Trophoblast cell (in vitro differentiated cells and primary cell): ENCODE measurements around the gene SLIT1.
A peak's percentile ranks its signal among the peaks of the same experiment; 100 is the strongest.

Source experiments
- DNase-seq, 2 donors: peaks; one replicate each; pipeline ENCODE4 v3.0.0-alpha.2; 2016
- H2AFZ ChIP-seq: 2 replicates; pipeline ENCODE4 v1.6.1; 2013; ENCODE audit warnings: low read length, moderate library complexity, mild to moderate bottlenecking; ENCODE audit not compliant: insufficient read depth, poor library complexity
- H2AK5ac ChIP-seq: 2 replicates; pipeline ENCODE4 v1.6.1; 2013; ENCODE audit warnings: mild to moderate bottlenecking, low read length
- H2BK120ac ChIP-seq: 2 replicates; pipeline ENCODE4 v1.6.1; 2013; ENCODE audit warnings: low read length, mild to moderate bottlenecking, moderate library complexity; ENCODE audit not compliant: insufficient read depth, poor library complexity
- H2BK12ac ChIP-seq: 2 replicates; pipeline ENCODE4 v1.6.1; 2013; ENCODE audit warnings: mild to moderate bottlenecking, low read length, moderate library complexity
- H2BK5ac ChIP-seq: 2 replicates; pipeline ENCODE4 v1.6.1; 2013; ENCODE audit warnings: low read length, low read depth, moderate library complexity, mild to moderate bottlenecking; ENCODE audit not compliant: poor library complexity
- H3K14ac ChIP-seq: 2 replicates; pipeline ENCODE4 v1.6.1; 2013; ENCODE audit warnings: mild to moderate bottlenecking, low read length
- H3K18ac ChIP-seq: 2 replicates; pipeline ENCODE4 v1.6.1; 2013; ENCODE audit warnings: mild to moderate bottlenecking, low read length
- H3K23ac ChIP-seq: 2 replicates; pipeline ENCODE4 v1.6.1; 2013; ENCODE audit warnings: low read length
- H3K27ac ChIP-seq: 2 replicates; pipeline ENCODE4 v1.5.1; 2013; ENCODE audit warnings: low read depth, mild to moderate bottlenecking, inconsistent platforms, low read length, moderate library complexity
- H3K27me3 ChIP-seq: 2 replicates; pipeline ENCODE4 v1.6.1; 2013; ENCODE audit warnings: inconsistent platforms, mild to moderate bottlenecking, low read length, moderate library complexity; ENCODE audit not compliant: insufficient read depth
- H3K36me3 ChIP-seq, 2 experiments: 1 replicate in 1 of 2; 2 replicates in 1 of 2; pipeline ENCODE4 v1.6.1; 2013; ENCODE audit warnings: low read length in 2 of 2, mild to moderate bottlenecking in 2 of 2, moderate library complexity in 1 of 2; ENCODE audit not compliant: insufficient read depth in 2 of 2, control insufficient read depth in 1 of 2
- H3K4ac ChIP-seq: 2 replicates; pipeline ENCODE4 v1.6.1; 2013; ENCODE audit warnings: low read depth, mild to moderate bottlenecking, low read length, moderate library complexity
- H3K4me1 ChIP-seq, 2 experiments: 1 replicate in 1 of 2; 2 replicates in 1 of 2; pipeline ENCODE4 v1.6.1; 2013; ENCODE audit warnings: low read length in 2 of 2, mild to moderate bottlenecking in 2 of 2, moderate library complexity in 1 of 2; ENCODE audit not compliant: insufficient read depth in 2 of 2, control insufficient read depth in 1 of 2
- H3K4me2 ChIP-seq: 2 replicates; pipeline ENCODE4 v1.6.1; 2013; ENCODE audit warnings: inconsistent platforms, mild to moderate bottlenecking, low read length, moderate library complexity
- H3K4me3 ChIP-seq: 2 replicates; pipeline ENCODE4 v1.5.1; 2013; ENCODE audit warnings: mild to moderate bottlenecking, low read depth, low read length, inconsistent platforms
- H3K79me1 ChIP-seq: one replicate; pipeline ENCODE4 v1.6.1; 2013; ENCODE audit warnings: low read length
- H3K79me2 ChIP-seq: 2 replicates; pipeline ENCODE4 v1.6.1; 2013; ENCODE audit warnings: low read length, mild to moderate bottlenecking; ENCODE audit not compliant: control insufficient read depth, insufficient read depth, poor library complexity
- H3K9ac ChIP-seq: 2 replicates; pipeline ENCODE4 v1.6.1; 2013; ENCODE audit warnings: mild to moderate bottlenecking, low read length
- H3K9me3 ChIP-seq: 2 replicates; pipeline ENCODE4 v1.6.1; 2013; ENCODE audit warnings: low read depth, mild to moderate bottlenecking, control low read depth, inconsistent platforms, low read length; ENCODE audit not compliant: insufficient read depth
- H4K12ac ChIP-seq: 2 replicates; pipeline ENCODE4 v1.6.1; 2013; ENCODE audit warnings: low read depth, mild to moderate bottlenecking, low read length, moderate library complexity
- H4K8ac ChIP-seq: 2 replicates; pipeline ENCODE4 v1.6.1; 2013; ENCODE audit warnings: low read depth, mild to moderate bottlenecking, low read length, moderate library complexity
- H4K91ac ChIP-seq: one replicate; pipeline ENCODE4 v1.6.1; 2013; ENCODE audit warnings: low read depth, mild to moderate bottlenecking, low read length, moderate library complexity
- whole genome bisulfite sequencing: extraction: QIAGEN DNeasy Blood & Tissue Kit; methylation state at CpG from one replicate; pipeline ENCODE4 v1.1.7; 2013; ENCODE audit warnings: missing lambda C conversion rate; ENCODE audit not compliant: insufficient read length, insufficient coverage; ENCODE audit errors: extremely low coverage; 5-methylcytosine and 5-hydroxymethylcytosine counted together

The SLIT1 gene

GRCh38 chr10:96991313-96991841 lies 194.4 kb downstream of the SLIT1 start:
- no peak overlapping the region for H2BK5ac ChIP-seq
- no peak overlapping the region for H2AK5ac ChIP-seq
- no peak overlapping the region for H4K8ac ChIP-seq
- H3K4ac ChIP-seq: no peak overlapping the region
- no peak overlapping the region for H3K18ac ChIP-seq
- no peak overlapping the region for H2BK12ac ChIP-seq
- no peak overlapping the region for H3K4me2 ChIP-seq
- H2BK120ac ChIP-seq: no peak overlapping the region
- H3K4me1 ChIP-seq: peaks cover 0 to 6% of the 10 kb centered on the region in 2 experiments
- DNase-seq: peak in 1 of 2 donors; percentile 22
- H3K27ac ChIP-seq: no peak overlapping the region
- no CpG with 5 or more reads among the region's 7 CpGs for WGBS
- no peak overlapping the region for H3K9ac ChIP-seq
- no peak overlapping the region for H3K14ac ChIP-seq
- H2AFZ ChIP-seq: no peak overlapping the region
- no peaks in the 10 kb centered on the region for H3K36me3 ChIP-seq
- no peak overlapping the region for H4K91ac ChIP-seq
- no peaks in the 10 kb centered on the region for H3K9me3 ChIP-seq
- H3K27me3 ChIP-seq: no peaks in the 10 kb centered on the region
- H3K79me2 ChIP-seq: no peaks in the 10 kb centered on the region
- no peak overlapping the region for H3K23ac ChIP-seq
- no peak overlapping the region for H3K4me3 ChIP-seq
- no peaks in the 10 kb centered on the region for H3K79me1 ChIP-seq
- no peak overlapping the region for H4K12ac ChIP-seq

- Histone ChIP-seq H2AK5ac (no peak overlapping the region), H2BK5ac (no peak overlapping the region), H3K4ac (no peak overlapping the region), H2AFZ (no peak overlapping the region), H3K36me3 (peaks cover 0 to 4% of the 10 kb centered on the region in 2 experiments), H3K79me2 (no peaks in the 10 kb centered on the region), H3K4me1 (peaks cover 0 to 6% of the 10 kb centered on the region in 2 experiments), H3K27ac (peak overlapping the region; percentile 42), H3K9ac (no peak overlapping the region), H3K23ac (no peak overlapping the region), H4K12ac (no peak overlapping the region), H3K4me2 (no peak overlapping the region), H4K91ac (no peak overlapping the region), H2BK120ac (no peak overlapping the region), H3K9me3 (no peaks in the 10 kb centered on the region), H3K27me3 (no peaks in the 10 kb centered on the region), H4K8ac (no peak overlapping the region), H3K18ac (no peak overlapping the region), H2BK12ac (no peak overlapping the region), H3K14ac (no peak overlapping the region), H3K4me3 (no peak overlapping the region), H3K79me1 (no peaks in the 10 kb centered on the region)
- WGBS: no CpG with 5 or more reads among the region's 4 CpGs
- DNase-seq: peak in 1 of 2 donors; percentile 62
Observed at GRCh38 chr10:96988426-96988825, 197.3 kb downstream of the SLIT1 start.

DNA sequence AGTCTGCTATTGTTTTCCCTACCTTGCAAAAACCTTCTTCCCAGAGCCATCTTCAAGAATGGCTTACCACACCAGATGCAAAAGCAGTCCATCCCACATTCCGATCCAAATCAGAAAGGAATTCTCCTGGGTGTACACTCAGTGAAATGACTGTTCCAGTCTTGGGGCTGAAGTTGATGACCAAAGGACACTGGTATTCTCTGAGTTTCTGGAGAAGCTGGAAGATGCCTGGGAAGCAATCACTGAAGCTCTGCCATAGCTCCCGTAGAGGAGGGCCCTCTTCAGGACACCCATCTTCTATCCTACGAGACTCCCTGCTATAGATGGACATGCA lies 197.9 kb downstream of the SLIT1 start:
- H4K91ac ChIP-seq: no peak overlapping the region
- DNase-seq: peak; percentile 87 to 97
- H3K79me1 ChIP-seq: no peaks in the 10 kb centered on the region
- H2BK120ac ChIP-seq: no peak overlapping the region
- no peak overlapping the region for H3K4me3 ChIP-seq
- H2BK5ac ChIP-seq: no peak overlapping the region
- H3K79me2 ChIP-seq: no peaks in the 10 kb centered on the region
- H4K8ac ChIP-seq: no peak overlapping the region
- H3K4me1 ChIP-seq: peaks cover 0 to 6% of the 10 kb centered on the region in 2 experiments
- H2AFZ ChIP-seq: no peak overlapping the region
- H2BK12ac ChIP-seq: no peak overlapping the region
- H2AK5ac ChIP-seq: no peak overlapping the region
- WGBS: no CpG with 5 or more reads among the region's 3 CpGs
- H3K4me2 ChIP-seq: no peak overlapping the region
- H3K27ac ChIP-seq: peak overlapping the region; percentile 42
- no peaks in the 10 kb centered on the region for H3K27me3 ChIP-seq
- H3K14ac ChIP-seq: no peak overlapping the region
- no peaks in the 10 kb centered on the region for H3K9me3 ChIP-seq
- H3K9ac ChIP-seq: no peak overlapping the region
- H4K12ac ChIP-seq: no peak overlapping the region
- H3K36me3 ChIP-seq: peaks cover 0 to 4% of the 10 kb centered on the region in 2 experiments
- no peak overlapping the region for H3K18ac ChIP-seq
- H3K4ac ChIP-seq: no peak overlapping the region
- no peak overlapping the region for H3K23ac ChIP-seq

DNA sequence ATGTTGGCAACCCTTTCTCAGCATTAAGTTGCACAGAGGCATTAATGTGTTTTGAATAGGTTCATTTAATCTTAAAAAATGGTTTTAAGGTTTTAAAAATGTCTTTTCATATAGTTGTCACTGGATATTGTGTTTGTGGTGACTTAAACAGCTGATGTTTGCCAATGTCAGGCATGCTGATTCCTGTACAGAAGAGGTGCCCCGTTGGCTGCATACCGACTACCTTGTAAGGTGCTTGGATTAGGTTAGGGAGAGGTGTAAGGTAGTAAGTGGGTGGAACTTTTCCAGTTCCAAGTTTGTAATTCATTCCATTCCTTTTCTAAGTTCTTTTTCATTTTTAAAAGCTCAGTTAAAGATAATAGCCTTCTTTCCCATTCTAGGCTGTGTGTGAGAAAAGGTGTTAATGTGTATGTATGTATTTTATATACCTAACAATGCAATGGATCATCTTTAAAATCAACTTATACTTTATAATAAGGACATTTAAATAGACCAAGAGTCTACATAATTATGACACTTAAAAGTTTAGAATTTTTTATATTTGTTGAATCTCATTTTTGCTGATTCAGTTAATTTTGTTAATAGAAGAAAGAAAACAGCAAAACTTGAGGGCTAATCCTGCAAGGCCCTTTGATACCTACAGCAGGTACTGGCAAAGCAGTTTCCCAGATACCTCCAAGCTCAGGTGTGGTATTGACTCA lies 198.5 kb downstream of the SLIT1 start:
- H2BK5ac ChIP-seq: no peak overlapping the region
- no peaks in the 10 kb centered on the region for H3K79me2 ChIP-seq
- H3K4me3 ChIP-seq: no peak overlapping the region
- no peak overlapping the region for H2BK120ac ChIP-seq
- no peak overlapping the region for H3K23ac ChIP-seq
- no peak overlapping the region for H2AK5ac ChIP-seq
- H3K27ac ChIP-seq: no peak overlapping the region
- no peaks in the 10 kb centered on the region for H3K79me1 ChIP-seq
- H3K4ac ChIP-seq: no peak overlapping the region
- H3K9ac ChIP-seq: no peak overlapping the region
- H3K27me3 ChIP-seq: no peaks in the 10 kb centered on the region
- H4K12ac ChIP-seq: no peak overlapping the region
- peaks cover 0 to 4% of the 10 kb centered on the region in 2 experiments for H3K36me3 ChIP-seq
- H2BK12ac ChIP-seq: no peak overlapping the region
- no peak overlapping the region for H4K91ac ChIP-seq
- no peak for DNase-seq
- no peak overlapping the region for H2AFZ ChIP-seq
- no peak overlapping the region for H3K14ac ChIP-seq
- H4K8ac ChIP-seq: no peak overlapping the region
- no peaks in the 10 kb centered on the region for H3K9me3 ChIP-seq
- WGBS: no CpG with 5 or more reads among the region's 2 CpGs
- H3K18ac ChIP-seq: no peak overlapping the region
- peaks cover 0 to 6% of the 10 kb centered on the region in 2 experiments for H3K4me1 ChIP-seq
- H3K4me2 ChIP-seq: no peak overlapping the region
